Rectal smooth muscle tissue (tissue), 1 donor: Measurements from ENCODE around the gene RNF180.

Experiments
- H3K27ac ChIP-seq: one replicate; pipeline ENCODE4 v1.7.0; 2013; ENCODE audit warnings: low read depth, low read length, inconsistent platforms
- H3K27me3 ChIP-seq: one replicate; pipeline ENCODE4 v1.7.0; 2013; ENCODE audit warnings: low read length; ENCODE audit not compliant: control insufficient read depth, insufficient read depth
- H3K36me3 ChIP-seq: one replicate; pipeline ENCODE4 v1.7.0; 2013; ENCODE audit warnings: low read length; ENCODE audit not compliant: control insufficient read depth, insufficient read depth
- H3K4me1 ChIP-seq: one replicate; pipeline ENCODE4 v1.7.0; 2013; ENCODE audit warnings: low read length; ENCODE audit not compliant: control insufficient read depth, insufficient read depth
- H3K4me3 ChIP-seq: one replicate; pipeline ENCODE4 v1.7.0; 2013; ENCODE audit warnings: low read length
- H3K9ac ChIP-seq: one replicate; pipeline ENCODE4 v1.7.0; 2013; ENCODE audit warnings: low read length

RNF180 gene

GRCh38 chr5:64188776-64189175 lies 23.1 kb downstream of the RNF180 start:
- Histone ChIP-seq H3K4me3 (no peak overlapping the region), H3K36me3 (no peaks in the 10 kb centered on the region), H3K27me3 (no peaks in the 10 kb centered on the region), H3K4me1 (peaks cover 3% of the 10 kb centered on the region), H3K27ac (no peak overlapping the region), H3K9ac (no peak overlapping the region)

- Histone ChIP-seq H3K4me3 (no peak overlapping the region), H3K27ac (no peak overlapping the region), H3K27me3 (no peaks in the 10 kb centered on the region), H3K4me1 (peaks cover 3% of the 10 kb centered on the region), H3K9ac (no peak overlapping the region), H3K36me3 (no peaks in the 10 kb centered on the region)
Measured at GRCh38 chr5:64190562-64191306, 25.1 kb downstream of the RNF180 start.

- Histone ChIP-seq H3K36me3 (no peaks in the 10 kb centered on the region), H3K27me3 (no peaks in the 10 kb centered on the region), H3K27ac (no peak overlapping the region), H3K9ac (no peak overlapping the region), H3K4me3 (no peak overlapping the region), H3K4me1 (no peaks in the 10 kb centered on the region)
Measured at GRCh38 chr5:64195981-64196380, 30.3 kb downstream of the RNF180 start.

DNA sequence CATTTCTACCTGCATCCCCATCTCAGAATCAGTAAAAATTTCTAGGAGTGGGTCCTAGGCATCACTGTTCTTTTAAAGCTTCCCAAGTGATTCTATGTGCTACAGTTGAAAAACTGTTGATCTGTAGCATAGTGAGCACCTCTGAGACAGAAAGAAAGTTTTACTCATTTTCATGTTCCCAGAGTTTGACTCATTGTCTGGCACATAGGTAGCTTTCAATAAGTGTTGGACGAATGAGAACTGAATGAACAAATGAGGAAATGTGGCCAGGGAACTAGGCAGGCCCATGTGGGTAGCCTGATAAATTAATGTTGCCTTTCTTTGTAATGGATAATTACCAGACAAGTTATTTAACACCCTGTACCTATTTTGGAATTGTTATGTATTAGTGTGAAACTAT lies 33.8 kb downstream of the RNF180 start:
- no peaks in the 10 kb centered on the region for H3K27me3 ChIP-seq
- no peak overlapping the region for H3K4me3 ChIP-seq
- no peaks in the 10 kb centered on the region for H3K36me3 ChIP-seq
- no peak overlapping the region for H3K9ac ChIP-seq
- no peak overlapping the region for H3K27ac ChIP-seq
- H3K4me1 ChIP-seq = no peaks in the 10 kb centered on the region

DNA sequence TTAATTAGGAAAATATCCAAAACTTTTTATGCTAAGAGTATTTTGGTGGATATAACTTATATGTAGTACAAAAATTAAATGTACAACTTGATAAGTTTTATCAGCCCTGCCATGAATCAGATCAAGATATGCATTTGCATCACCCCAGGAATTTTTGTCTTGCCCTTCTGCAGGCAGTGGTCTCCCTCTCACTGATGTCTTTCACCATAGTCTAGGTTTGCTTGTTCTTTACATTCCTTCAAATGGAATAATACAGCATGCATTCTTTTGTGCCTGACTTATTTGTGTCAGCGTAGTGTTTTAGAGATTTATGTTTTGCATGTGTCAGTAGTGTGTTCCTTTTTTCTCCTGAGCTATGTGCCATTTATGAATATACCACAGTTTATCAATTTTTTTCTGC lies 36.4 kb downstream of the RNF180 start:
- no peaks in the 10 kb centered on the region for H3K4me1 ChIP-seq
- no peaks in the 10 kb centered on the region for H3K27me3 ChIP-seq
- no peak overlapping the region for H3K27ac ChIP-seq
- no peak overlapping the region for H3K4me3 ChIP-seq
- no peak overlapping the region for H3K9ac ChIP-seq
- no peaks in the 10 kb centered on the region for H3K36me3 ChIP-seq

- Histone ChIP-seq H3K27me3 (no peaks in the 10 kb centered on the region), H3K27ac (no peak overlapping the region), H3K9ac (no peak overlapping the region), H3K4me1 (no peaks in the 10 kb centered on the region), H3K4me3 (no peak overlapping the region), H3K36me3 (no peaks in the 10 kb centered on the region)
Measured at GRCh38 chr5:64206653-64207052, 41.0 kb downstream of the RNF180 start.

- H3K9ac ChIP-seq = no peak overlapping the region
- no peaks in the 10 kb centered on the region for H3K36me3 ChIP-seq
- H3K4me3 ChIP-seq = no peak overlapping the region
- H3K27ac ChIP-seq = no peak overlapping the region
- no peaks in the 10 kb centered on the region for H3K27me3 ChIP-seq
- H3K4me1 ChIP-seq = no peaks in the 10 kb centered on the region
Measured at GRCh38 chr5:64207978-64208377, 42.3 kb downstream of the RNF180 start.

DNA sequence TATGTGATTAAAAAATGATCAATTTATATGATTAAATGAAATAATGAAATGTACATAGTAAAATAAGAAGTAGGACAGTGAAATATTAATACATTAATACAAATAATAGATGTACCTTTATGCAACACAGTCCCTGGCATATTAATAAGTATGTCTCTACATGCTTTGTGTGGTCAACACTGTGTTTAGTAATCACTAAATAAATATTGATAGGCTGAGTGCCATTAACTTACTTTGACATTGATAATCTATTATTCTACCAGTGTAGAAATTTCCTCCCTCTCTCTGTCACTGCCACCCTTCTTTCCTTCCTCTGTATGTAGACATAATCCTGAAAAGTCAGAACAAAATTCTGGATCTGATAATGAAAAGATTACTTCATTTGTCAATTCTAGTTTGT lies 43.7 kb downstream of the RNF180 start:
- H3K36me3 ChIP-seq = no peaks in the 10 kb centered on the region
- H3K4me3 ChIP-seq = no peak overlapping the region
- H3K27me3 ChIP-seq = no peaks in the 10 kb centered on the region
- no peak overlapping the region for H3K9ac ChIP-seq
- no peak overlapping the region for H3K27ac ChIP-seq
- no peaks in the 10 kb centered on the region for H3K4me1 ChIP-seq

DNA sequence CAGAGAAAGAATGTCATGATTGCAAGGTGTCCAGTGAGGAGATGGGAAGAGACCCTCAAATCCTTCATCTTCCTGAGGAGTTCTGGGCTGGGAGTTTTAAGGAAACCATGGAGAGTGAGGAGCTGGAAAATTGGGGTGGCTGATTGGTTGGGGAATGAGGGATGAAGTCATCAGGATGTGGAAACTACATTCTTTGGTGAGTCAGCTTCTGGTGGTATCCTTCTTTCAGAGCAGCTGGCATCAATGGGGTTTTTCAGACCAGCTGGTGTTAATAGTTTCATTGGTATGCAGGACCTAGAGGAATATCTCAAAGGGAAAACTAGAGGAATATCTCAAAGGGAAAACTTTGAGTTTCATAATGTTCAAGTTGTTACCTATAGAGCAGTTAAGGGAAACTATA lies 45.2 kb downstream of the RNF180 start:
- no peak overlapping the region for H3K4me3 ChIP-seq
- no peaks in the 10 kb centered on the region for H3K27me3 ChIP-seq
- H3K4me1 ChIP-seq = no peaks in the 10 kb centered on the region
- H3K9ac ChIP-seq = no peak overlapping the region
- no peak overlapping the region for H3K27ac ChIP-seq
- H3K36me3 ChIP-seq = no peaks in the 10 kb centered on the region

GRCh38 chr5:64213011-64213410 lies 47.4 kb downstream of the RNF180 start:
- no peak overlapping the region for H3K4me3 ChIP-seq
- H3K4me1 ChIP-seq = no peaks in the 10 kb centered on the region
- H3K27ac ChIP-seq = no peak overlapping the region
- H3K36me3 ChIP-seq = no peaks in the 10 kb centered on the region
- H3K27me3 ChIP-seq = no peaks in the 10 kb centered on the region
- H3K9ac ChIP-seq = no peak overlapping the region

GRCh38 chr5:64213531-64213930 lies 47.9 kb downstream of the RNF180 start:
- Histone ChIP-seq H3K36me3 (no peaks in the 10 kb centered on the region), H3K9ac (no peak overlapping the region), H3K27ac (no peak overlapping the region), H3K4me3 (no peak overlapping the region), H3K27me3 (no peaks in the 10 kb centered on the region), H3K4me1 (no peaks in the 10 kb centered on the region)

- no peaks in the 10 kb centered on the region for H3K27me3 ChIP-seq
- H3K9ac ChIP-seq = no peak overlapping the region
- H3K27ac ChIP-seq = no peak overlapping the region
- H3K4me1 ChIP-seq = no peaks in the 10 kb centered on the region
- H3K4me3 ChIP-seq = no peak overlapping the region
- H3K36me3 ChIP-seq = no peaks in the 10 kb centered on the region
Measured at GRCh38 chr5:64214132-64214531, 48.5 kb downstream of the RNF180 start.

DNA sequence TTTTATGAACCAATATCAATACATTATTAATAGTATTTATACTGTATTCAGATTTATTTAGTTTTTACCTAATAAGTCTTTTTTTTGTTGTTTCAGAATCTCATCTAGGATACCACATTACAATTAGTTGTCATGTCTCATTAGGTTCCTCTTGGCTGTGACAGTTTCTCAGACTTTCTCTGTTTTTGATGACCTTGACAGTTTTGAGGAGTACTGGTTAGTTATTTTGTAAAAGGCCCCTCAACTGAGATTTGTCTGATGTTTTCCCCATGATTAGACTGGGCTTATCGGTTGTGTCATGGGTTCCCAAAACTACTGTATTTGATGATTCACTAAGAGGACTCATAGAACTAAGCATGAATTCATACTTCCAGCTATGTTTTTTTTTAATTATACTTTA lies 56.3 kb downstream of the RNF180 start:
- H3K9ac ChIP-seq = no peak overlapping the region
- H3K27ac ChIP-seq = no peak overlapping the region
- H3K36me3 ChIP-seq = no peaks in the 10 kb centered on the region
- H3K4me1 ChIP-seq = no peaks in the 10 kb centered on the region
- H3K27me3 ChIP-seq = no peaks in the 10 kb centered on the region
- H3K4me3 ChIP-seq = no peak overlapping the region
